ENCODE data around the gene CRB3.
"Not testable (repeated sequence)": the region's sequence is repeated elsewhere in the genome, so short reads cannot be mapped to it uniquely, and the experiment has no call there.

CRB3 gene

DNA sequence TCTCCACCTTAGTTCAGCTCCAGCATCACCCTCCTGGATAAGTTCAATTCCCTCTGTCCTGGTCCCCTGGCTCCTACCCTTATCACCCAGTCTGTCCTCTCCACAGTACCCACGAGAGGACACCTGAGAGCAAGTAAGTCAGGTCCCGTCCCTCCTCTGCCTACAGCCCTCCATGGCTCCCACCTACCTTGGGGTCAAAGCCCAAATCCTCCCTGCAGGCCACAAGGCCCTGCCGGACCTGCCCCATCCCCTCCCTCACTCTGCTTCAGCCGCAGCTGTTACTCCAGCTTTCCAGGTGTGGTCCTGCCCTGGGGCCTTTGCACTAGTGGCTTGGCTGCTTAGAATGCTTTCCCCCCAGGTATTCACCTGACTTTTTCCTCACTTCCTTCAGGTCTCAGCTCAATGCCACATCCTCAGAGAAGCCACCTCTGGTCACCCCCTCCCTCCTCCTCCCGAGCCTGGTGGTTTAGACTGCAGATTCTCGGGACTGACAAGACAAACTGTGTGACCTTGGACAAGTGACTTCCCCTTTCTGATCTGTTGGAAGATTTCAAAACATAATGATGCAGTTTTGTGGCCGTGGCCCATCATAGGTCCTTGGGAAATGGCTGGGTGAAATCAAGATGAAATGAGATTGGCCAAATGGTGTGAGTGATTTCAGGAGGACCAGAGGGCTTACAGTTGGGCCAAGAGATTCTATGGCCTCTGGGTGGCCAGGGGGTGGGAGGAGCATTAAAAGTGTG lies 34.4 kb downstream of the CRB3 start:
- DNase-seq = no peak

DNA sequence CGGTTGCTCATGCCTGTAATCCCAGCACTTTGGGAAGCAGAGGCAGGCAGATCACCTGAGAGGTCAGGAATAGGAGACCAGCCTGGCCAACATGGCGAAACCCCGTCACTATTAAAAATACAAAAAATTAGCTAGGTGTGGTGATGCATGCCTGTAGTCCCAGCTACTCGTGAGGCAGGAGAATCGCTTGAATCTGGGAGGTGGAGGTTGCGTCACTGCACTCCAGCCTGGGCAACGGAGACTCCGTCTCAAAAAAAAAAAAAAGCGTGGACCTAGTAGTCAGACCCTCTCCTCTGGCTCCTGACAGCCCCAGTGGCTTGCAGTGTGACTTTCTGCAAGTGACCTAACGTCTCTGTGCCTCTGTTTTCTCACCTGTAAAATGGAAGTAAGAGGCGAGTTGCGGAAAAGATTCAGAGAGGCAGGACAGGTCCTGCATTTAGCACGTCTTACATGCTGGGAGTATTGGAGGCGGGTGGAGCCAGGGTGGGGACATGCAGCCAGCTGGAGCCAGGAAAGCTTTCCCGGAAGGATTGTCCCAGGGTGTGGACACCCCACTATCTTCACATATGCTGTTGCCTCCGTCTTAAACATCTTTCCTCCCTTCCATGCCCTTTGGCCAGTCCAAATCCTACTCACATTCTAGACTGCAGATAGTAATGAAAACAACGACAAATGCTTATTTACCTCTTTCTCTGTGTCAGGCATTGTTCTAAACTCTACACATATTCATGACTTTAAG lies 35.1 kb downstream of the CRB3 start:
- DNase-seq = no peak

DNA sequence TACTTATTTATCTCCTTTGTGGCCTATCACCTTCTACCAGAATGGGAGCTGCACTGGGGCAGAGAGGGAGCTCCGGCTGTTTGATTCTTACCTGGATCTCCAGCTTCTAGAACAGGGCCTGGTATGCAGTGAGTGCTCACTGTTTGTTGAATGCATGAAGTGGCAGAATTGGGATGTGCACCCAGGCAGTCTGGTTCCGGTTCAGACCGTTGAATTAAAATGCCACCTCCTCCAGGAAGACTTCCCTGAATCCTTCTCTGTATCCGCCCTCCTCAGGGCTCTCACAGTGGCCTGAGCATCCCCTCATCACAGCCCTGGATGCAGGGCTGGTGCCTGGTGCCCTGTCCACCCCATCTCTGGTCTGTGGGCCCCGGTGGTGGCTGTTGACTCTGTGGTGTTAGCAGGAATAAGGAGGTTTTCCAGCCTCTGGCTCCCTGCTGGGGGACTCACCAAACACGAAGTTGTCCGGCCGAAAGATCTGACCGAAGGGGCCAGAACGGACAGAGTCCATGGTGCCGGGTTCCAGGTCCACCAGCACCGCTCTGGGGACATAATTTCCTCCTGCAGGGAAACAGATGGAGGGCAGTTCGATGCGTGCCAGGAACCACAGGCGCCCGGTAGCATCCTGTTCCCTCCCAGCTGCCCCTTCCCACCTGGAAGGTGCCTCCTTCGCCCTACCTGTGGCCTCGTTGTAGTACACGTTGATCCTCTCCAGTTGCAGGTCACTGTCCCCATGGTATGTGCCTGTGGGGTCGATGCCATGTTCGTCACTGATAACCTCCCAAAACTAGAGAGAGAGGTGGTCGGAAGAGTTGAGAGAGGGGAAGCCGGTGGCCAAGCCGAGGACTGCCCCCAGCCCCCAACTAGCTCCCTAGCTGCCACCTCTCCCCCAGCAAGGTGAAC lies 37.0 kb downstream of the CRB3 start:
- no peak for DNase-seq

DNA sequence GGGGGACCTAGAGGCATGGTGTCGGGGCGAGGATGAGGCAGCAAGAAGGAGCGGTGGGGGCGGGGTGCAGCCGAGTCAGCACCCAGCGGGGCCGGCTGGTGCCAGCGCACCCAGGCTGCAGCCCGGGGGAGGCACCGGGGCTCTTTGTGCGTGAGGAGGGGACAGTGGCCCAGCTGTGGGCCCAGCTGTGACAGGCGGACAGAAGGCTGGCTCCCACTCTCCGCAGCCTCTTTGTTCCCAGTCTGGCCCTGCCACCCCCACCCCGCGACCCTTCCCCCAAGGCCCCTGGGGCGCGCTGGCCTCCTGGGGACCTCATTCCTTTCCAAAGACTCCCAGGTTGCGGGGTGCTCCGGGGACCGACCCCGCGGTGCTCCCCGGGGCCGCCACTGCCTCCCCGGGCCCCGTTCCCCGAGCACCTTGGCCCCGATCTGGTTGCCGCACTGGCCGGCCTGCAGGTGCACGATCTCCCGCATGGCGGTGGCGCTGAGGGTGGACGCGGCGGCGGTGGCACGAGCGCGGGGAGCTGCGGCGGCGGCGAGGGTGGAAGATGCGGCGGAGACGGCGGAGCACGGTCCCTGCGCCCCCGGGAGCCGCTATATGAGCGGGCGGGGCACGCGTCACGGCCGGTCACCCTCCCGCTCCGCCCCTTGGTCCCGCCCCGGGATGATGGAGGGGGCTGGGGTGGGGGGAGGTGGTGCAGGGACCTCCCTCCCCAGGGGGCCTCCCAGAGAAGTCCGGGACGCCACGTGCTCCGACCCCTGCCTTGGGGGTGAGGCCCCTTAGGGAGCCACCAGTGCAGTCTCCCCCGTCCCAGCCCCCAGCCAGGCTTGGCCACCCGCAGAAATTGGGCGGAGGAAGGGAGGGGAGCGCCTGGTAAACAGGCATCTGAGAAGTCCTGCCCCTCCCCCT lies 37.9 kb downstream of the CRB3 start, which contains the start of gene TUBB4A:
Gene TUBB4A (minus strand): TSS at position 570 of the 909 bp plus-strand sequence. CDS start 97 bp downstream, at position 473.
- peak in 1 of 2 experiments; percentile 44 for DNase-seq

DNA sequence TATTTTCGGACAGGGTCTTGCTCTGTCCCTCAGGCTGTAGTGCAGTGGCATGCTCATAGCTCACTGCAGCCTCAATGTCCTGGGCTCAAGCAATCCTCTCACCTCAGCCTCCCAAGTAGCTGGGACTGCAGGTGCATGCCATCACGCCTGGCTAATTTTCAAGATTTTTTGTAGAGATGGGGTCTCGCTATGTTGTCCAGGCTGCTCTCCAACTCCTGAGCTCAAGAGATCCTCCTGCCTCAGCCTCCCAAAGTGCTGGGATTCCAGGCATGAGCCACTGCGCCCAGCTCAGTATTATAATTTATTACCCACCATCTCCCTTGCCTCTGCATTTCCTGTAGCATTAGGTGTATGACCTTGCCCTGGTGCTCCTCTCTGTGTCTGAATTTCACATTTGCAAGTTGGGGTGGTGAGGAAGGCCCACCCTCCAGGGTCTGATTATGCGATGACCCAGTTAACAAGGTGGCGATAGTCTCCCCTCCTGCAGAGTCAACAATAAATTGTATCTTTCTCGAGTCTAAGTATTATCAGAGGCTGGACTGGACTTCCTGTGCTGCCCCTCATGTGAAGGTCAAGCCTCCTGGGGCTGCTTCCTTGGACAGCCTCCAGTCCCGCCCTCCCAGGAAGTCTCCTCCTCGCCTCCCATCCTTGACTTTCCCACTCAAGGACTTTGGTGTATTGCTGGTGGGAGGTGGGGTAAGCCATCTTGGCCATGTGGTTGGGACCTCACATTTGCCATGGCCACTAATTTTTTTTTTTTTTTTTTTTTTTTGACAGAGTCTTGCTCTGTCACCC lies 39.5 kb downstream of the CRB3 start:
- no peak for DNase-seq

DNA sequence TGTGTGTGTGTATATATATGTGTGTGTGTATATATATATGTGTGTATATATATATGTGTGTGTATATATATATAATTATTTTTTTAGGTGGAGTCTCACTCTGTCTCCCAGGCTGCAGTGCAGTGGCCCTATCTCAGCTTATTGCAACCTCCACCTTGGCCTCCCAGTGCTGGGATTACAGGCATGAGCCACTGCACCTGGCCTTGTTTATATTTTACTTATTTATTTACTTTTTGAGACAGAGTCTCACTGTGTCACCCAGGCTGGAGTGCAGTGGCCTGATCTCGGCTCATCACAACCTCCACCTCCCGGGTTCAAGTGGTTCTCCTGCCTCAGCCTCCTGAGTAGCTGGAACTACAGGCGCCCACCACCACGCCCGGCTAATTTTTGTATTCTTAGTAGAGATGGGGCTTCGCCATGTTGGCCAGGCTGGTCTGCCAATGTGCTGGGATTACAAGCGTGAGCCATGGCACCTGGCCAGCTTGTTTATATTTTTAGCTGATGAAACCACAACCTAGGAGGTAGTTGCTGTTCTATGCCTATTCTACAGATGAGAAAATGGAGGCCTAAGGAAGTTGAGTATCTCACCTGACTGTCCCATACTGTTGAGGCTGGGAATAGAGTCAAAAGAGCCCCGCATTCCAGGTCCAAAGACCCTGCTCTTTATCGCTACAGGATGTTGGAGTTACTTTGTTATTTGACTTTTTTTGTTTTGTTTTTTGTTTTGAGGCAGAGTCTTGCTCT lies 44.1 kb downstream of the CRB3 start:
- not testable (repeated sequence) for DNase-seq

DNA sequence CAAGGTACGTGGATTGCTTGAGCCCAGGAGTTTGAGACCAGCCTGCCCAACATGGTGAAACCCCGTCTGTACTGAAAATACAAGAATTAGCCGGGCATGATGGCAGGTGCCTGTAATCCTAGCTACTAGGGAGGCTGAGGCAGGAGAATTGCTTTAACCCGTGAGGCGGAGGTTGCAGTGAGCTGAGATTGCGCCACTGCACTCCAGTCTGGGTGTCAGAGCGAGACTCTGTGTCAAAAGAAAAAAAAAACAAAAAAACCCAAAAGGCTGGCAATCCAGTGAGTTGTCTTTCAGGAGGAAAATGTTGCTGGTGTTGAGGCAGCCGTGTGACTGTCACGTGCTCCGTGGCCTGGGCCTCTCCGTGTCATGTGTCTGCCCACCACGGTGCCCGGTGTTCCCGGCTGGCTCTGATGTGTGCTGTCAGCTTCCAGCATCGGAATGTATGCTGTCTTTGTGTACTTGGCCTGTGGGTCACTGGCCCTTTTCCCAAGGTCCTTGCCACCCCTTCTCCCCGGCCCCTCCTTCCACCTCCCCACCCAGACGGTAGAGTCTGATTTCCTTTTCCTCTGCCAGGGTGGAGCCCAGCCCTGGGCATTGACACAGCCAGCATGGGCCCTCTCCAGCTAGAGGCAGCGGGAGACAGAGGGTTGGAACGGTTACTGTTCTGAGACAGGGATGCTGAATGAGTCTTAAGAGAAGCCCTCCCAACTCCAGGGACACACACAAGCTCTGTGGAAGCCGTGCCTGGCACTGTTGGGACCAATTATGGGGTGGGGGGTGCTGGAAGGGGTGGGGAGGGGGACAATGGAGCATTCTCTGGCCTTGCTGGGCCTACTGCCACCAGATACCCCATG lies 45.3 kb downstream of the CRB3 start:
- no peak for DNase-seq

DNA sequence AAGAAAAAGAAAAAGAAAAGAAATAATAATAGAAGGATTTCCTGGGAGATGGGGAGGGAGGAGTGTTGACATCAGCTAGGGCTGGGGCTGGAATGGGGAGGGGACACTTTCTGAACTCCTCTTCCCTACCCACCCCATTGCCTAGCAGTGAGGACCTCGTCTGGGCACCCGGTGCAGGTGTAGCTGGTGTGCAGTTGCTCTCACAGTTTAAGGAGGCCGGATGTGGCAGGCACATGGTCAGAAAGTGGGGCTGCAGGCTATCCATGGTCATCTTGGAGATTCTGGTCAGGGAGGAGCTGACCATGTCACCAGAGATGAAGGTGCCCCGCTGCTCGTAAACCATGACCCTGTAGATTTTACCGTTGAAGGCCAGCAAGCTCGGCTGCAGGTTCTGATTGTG lies 46.5 kb downstream of the CRB3 start:
- no peak for DNase-seq

DNA sequence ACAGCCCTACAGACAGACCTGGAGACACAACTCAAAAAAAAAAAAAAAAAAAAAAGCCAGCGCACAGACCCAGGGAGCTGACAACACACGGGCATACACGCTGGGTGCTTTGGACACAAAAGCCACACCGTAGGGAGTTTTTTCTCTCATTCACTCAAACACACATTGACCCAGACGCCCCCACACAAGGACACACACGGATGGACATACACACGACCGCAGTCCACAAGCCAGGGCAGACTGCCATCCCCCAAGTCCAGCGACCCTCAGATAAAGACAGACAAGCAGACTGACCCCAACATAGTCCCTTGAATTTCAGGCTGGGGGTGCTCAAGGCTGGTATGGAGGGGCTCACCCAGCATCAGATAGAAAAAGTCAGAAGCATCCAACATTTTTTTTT lies 50.0 kb downstream of the CRB3 start:
- DNase-seq = no peak

DNA sequence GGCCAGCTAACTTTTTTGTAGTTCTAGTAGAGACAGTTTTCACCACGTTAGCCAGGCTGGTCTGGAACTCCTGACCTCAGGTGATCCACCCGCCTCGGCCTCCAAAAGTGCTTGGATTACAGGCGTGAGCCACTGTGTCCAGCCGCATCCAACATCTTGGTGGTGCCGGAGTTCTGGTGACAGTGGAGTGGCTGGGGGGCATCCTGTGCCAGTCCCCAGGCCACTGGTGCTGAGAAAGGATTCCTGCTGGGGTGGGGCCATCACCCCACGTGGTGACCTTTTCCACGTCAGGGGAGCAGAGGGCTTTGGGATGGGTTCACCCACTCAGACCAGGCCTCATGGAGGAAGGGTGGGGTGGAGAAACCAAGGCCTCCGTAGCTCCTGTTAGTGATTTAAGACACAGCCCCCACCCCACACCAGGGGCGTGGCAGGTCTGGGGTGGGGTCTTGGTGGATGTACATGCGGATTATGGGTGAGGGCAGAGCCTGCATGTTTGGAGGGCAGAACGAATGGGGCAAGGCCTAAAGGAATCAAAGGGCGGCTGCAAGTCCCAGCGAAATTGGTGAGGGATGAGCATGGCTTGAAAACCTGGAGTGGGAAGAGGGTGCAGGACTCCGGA lies 51.0 kb downstream of the CRB3 start:
- no peak for DNase-seq

DNA sequence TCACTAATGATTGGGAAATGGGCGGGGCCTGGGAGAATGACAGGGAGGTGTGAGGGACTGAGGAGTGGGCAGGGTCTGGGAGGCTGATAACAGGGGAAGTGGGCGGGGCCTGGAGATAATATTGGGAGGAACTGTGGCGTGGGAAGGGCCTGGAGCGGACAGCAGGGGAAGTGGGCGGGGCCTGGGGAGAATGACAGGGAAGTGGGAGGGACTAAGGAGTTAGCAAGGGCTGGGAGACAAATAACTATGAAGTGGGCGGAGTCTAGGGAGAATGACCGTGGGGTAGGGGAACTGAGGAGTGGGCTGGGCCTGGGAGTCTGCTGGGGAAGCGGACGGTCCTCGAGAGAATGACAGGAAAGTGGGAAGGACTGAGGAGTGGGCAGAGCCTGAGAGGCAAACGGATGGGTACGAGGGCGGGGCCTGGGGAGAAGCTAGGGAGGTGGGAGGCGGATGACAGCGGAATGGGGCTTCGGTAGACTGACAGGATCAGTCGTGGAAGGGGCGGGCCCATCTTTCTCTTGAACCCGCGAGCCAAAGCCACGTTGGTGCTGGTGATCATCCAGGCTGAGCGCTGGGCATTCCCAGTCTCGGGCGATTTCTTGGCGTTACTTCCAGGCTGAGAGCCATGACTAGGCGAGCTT lies 52.1 kb downstream of the CRB3 start:
- DNase-seq = peak; percentile 56 to 63
